ENCODE measurements around the gene AXIN1. TPM values are rescaled to one million over a fixed set of nuclear protein-coding genes. Genes with fewer than 3 reads are reported as not detected.

The AXIN1 gene
- total and polyA plus RNA-seq, 2 of the 8 experiments (the other 6 are each of a cell fraction or from before 2014, with no cell fraction given) = 12.5 to 41.9 TPM

- TF ChIP-seq, protein P1, sequence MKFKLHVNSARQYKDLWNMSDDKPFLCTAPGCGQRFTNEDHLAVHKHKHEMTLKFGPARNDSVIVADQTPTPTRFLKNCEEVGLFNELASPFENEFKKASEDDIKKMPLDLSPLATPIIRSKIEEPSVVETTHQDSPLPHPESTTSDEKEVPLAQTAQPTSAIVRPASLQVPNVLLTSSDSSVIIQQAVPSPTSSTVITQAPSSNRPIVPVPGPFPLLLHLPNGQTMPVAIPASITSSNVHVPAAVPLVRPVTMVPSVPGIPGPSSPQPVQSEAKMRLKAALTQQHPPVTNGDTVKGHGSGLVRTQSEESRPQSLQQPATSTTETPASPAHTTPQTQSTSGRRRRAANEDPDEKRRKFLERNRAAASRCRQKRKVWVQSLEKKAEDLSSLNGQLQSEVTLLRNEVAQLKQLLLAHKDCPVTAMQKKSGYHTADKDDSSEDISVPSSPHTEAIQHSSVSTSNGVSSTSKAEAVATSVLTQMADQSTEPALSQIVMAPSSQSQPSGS (IDR thresholded peaks at IDR 0.05; ENCODE audit: low read length) = no peak
Observed at GRCh38 chr16:375212-375611, 22.7 kb upstream of the AXIN1 start (continued).
